Tibial nerve (tissue), 3 donors: ENCODE data around the gene TBX1.

Experiments
- POLR2A ChIP-seq, 2 donors: fragments of 450-650 bp; IDR thresholded peaks; one replicate each; pipeline ENCODE4 v1.6.1; 2017; ENCODE audit warnings: antibody characterized with exemption in 2 of 2, mild to moderate bottlenecking in 2 of 2, moderate library complexity in 2 of 2
- TF ChIP-seq, protein P1 (sequence below), 5 experiments: fragments of 200-600 bp in 3 of 5; fragments of 450-650 bp in 2 of 5; sonication (generic) in 3 of 5; IDR thresholded peaks; one replicate each; pipeline ENCODE4 v1.5.1; 2016 to 2019; ENCODE audit warnings: antibody characterized with exemption in 5 of 5, mild to moderate bottlenecking in 3 of 5, moderate library complexity in 2 of 5

DNA sequence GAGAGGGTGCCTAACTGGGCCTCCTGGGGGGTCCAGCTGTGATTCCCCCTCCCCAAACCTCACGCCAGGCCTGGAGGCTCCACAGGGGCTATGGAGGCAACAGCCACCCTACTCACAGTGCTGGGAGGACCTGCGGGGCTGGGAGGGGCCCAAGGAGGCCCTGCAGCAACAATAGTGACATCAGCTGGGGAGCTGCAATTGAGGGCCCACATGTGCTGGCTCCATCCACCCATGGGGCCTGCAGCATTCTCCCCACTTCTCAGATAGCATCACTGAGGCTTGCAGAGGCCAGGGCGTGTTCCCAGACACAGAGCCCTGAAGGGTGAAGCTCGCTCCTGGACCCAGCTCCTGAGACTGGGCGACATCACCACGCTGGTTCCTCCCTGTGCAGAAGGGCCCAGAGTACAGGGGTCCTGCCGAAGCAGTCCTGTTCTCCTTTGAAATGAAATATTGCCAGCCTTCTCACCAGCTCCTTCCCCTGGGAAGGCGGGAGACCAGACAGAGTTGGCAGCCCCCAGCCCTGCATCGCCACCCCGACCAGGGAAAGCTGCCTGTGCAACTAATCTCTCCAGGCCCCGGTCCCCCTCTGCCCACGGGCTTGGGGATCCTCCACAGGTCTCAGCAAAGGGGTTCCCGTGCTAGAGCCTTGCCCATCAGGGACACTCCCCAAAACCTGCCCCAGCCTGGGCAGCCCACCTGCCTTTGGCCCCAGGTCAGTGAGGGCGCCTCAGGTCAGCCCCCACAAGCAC lies 8.9 kb upstream of the TBX1 start:
- TF ChIP-seq, protein P1, sequence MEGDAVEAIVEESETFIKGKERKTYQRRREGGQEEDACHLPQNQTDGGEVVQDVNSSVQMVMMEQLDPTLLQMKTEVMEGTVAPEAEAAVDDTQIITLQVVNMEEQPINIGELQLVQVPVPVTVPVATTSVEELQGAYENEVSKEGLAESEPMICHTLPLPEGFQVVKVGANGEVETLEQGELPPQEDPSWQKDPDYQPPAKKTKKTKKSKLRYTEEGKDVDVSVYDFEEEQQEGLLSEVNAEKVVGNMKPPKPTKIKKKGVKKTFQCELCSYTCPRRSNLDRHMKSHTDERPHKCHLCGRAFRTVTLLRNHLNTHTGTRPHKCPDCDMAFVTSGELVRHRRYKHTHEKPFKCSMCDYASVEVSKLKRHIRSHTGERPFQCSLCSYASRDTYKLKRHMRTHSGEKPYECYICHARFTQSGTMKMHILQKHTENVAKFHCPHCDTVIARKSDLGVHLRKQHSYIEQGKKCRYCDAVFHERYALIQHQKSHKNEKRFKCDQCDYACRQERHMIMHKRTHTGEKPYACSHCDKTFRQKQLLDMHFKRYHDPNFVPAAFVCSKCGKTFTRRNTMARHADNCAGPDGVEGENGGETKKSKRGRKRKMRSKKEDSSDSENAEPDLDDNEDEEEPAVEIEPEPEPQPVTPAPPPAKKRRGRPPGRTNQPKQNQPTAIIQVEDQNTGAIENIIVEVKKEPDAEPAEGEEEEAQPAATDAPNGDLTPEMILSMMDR (IDR thresholded peaks at IDR 0.05), result no peak
- no peak for TF ChIP-seq POLR2A (IDR thresholded peaks at IDR 0.05)
